Ramos (cell line): ENCODE results near the gene RTL1.

Source experiments
- in situ Hi-C: fragments of 300-500 bp; cut with MboI; formaldehyde crosslinking; loops from one replicate; pipeline ENCODE4 v1.14.3; 2022; ENCODE audit warnings: low sequenced_read_pairs; ENCODE audit not compliant: unreplicated experiment

Gene RTL1

DNA sequence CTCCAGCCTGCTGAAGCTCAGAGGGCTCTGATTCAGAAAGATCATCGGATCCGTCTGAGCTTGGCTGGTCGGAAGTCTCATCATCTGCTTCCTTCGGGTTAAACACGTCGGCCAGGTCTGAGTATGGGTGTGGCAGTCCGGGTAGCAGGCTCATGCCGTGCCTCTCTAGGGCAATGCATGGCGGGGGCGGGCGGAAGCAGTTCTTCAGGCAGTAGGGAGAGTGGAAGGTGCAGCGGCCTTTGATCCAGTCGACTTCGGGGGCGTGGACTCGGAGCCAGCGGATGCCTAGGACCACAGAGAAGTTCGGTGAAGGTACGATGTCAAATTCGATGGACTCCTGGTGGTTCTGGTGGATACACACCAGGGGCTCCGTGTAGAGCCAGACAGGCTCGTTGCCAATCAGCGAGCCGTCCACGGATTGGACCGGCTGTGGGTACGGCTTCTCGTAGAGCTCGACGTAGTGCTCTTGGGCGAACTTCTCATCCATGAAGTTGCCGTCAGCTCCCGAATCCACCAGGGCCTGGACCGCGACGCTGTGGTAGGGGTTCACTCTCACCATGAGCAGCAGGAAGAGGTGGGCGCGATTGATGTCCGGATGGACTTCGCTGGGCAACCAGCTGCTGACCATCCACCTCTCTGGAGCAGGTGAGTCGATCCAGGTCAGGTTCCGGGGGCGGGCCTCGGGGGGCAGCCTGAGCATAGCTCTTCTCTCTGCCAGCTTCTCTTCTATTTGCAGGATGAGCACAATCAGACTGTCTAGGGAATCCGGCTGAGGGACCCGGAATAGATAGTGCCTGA, 20.3 kb downstream of the RTL1 start:
- in situ Hi-C loops: no loop called here

DNA sequence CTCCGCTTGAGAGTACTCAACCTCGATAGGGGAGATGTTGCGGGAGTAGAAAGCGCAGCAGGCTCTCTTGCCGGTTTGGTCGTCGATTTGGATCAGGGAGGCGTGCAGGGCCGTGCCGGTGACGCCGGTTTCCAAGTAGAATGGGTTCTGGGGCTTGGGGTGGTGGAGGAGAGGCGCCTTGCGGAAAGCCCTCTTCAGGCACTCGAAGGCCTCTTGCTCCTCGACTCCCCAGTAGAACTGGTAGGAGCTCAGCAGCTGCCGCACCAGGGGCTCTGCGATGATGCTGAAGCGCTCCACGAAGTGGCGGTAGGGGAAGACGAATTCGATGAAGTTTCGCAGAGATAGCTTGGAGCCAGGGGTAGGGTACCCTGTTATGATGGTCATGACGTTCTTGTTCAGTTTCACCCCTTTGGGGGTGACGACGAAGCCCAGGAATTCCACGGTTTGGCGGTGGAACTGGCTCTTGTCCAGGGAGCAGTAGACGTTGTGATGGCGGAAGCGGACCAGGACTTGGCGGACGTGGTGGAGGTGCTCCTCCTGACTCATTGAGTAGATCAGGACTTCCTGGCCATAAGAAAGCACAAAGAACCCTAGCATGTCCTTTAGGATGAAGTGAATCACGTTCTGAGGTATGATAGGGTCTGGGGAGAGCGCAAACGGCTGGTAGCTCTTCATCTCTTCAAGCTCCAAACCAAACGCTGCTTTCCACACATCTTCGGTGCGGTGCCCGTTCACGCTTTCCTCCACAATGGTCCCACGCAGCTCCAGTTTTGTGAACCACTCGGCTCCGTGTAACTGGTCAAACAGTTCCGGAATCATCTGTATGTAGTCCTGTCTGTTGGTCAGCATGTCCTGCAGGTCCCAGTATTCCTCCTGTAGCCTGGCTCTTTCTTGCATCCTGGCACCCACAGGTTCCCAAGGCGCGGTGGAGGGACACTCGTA, 21.2 kb downstream of the RTL1 start:
- in situ Hi-C loops: no loop called here

DNA sequence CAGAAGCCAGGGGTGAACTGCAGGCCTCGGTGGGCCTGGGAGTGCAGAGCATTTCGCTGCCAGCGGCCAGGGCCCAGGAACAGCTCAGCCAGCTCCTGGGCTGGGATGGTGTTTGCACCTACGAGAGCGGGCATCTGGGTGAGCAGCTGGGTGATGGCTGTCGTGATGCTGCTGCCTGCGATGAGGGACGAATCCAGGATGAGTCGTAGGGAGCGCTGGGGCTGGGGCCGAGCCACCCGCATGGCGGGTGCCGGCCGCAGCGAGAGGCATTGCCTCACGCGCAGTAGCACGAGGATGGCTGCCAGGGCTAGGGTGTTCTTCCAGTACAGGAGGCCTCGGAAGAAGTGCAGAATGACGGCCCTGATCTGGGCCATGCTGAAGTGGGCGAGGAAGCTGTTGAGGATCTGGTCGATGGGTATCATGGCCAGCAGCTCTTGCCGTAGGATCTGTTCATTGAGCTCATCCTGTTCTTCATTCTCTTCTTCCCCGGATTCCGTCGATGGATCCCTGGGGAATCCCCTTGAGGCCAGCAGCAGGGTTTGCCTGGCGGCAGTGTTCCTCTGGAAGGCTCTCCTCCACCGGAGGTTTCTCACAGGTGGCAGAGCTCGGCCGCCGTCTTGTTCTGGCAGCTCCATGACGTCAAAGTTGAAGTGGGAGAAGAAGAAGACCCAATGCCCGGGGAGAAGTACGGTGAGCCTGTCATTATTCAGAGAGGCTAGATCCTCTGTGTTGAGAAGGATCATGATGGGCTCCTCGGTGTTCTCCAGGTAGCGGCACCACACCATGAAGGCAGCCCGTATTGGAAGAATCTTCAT, 22.1 kb downstream of the RTL1 start:
- in situ Hi-C loops: no loop called here

DNA sequence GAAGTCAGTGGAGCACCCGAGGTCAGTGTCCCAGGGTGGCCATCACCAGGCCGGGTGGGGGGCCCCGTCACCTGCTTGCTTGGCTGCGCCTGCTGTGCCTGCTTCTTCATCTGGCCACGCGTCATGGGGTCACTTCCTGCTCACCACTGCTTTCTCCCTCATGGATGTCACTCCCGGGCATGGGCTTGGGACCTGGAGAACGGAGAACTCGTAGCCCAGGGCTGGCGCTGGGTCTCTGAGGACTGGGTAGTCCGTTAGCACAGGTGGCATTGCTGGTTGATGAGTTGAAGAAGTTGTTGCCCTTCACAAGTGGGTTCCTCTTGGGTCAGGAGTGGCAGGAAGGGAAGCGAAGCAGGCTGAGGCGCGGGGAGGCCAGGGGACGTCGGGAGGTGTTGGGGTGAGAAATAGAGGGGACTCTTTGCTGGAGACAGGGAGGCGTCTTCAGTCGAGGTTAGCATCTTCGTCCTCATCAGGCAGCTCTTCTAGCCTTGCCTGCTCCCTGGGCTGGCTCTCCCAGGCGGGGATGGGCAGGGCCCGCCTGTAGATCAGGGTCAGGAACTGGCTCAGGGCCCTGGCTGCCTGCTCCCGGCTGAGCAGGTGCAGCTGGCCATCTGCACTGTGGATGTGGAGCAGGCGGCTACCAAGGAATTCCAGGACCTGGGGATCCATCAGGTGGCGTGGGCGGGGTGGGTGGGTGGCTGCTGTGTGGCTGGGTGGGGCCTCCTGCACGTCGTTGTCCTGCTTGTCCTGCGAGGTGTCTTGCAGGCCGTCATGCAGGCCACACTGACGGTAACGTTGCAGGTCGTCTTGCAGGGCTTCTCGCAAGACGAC, 23.0 kb downstream of the RTL1 start:
- in situ Hi-C loops: no loop called here

DNA sequence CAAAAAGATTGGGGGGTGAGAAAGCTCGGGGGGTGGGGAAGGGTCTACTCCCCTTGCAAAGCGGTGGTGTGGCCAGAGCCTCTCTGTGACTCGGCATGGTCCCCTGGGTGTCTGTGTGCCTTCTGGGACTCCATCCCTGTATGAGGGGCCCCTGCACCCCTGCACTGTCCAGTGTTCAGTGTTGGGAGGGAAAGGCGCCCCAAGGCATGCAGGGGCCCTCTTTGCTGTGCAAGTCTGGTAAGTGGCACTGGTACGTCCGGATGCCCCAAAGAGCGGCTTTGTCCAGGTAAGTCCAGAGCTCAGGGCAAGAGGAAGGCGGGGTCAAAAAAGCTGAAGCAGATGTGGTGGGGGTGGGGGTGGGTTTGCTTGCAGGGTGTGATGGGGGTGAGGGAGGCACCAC, 23.7 kb downstream of the RTL1 start:
- in situ Hi-C loops: no loop called here

DNA sequence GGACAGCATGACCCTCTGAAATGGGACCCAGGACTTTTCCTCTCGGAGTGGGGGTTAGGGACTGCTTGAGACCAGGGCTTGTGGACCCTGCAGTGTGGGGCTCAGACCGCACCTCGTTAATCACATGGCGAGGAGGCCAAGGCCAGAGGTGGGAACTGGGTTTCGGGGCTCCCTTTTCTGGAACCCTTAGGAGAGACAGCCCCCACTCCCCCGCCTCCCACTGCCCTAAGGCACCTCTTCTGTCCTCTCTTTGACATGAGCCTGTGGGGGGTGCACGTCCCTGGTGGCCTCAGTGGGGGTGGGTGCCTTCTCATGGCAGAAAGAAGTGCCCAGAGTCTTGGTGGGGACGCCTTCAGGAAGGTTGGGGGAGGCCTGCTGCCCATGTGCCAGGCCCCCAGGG, 24.3 kb downstream of the RTL1 start:
- in situ Hi-C loops: no loop called here

DNA sequence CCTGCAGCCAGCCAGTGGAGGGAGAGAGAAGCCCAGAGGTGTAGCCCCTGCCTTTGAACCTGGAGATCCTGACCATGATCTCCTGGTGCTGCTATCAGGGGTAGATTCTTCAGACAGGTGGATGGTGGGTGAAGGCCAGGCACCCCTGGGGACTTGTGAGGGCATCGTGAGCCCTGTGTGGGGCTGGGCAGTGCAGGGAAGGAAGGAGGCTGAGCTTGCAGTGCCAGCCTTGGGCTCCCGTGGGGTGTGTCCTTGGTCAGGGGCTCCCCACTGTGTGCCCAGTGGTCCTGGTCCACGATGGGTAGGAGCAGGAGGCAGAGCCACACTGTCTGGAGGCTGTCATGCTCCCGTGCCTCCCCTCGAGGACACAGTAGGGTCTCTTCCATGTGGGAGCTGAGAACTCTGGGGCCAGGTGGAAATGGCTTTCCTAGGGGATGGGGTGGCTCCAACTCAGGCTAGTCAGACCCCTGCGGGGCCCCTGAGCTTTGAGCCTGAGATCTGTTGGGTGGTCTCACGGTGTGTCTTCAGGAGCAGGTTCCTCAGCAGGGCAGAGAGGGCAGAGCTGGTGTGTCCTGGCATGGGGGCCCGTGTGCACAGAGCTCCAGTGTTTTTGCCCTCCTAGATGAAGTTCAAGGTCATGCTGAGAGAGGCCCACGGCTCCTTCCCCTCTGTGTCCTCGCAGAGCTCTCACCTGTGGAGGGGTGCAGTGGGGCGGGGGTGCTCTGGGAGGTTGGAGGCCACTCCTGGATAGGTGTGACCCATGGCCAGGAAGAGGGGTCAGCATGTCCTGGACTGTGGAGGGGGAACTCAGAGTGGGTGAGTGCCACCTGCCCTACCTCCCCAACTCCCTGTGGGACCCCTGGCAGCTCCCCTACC, 25.0 kb downstream of the RTL1 start:
- in situ Hi-C loops: no loop called here

DNA sequence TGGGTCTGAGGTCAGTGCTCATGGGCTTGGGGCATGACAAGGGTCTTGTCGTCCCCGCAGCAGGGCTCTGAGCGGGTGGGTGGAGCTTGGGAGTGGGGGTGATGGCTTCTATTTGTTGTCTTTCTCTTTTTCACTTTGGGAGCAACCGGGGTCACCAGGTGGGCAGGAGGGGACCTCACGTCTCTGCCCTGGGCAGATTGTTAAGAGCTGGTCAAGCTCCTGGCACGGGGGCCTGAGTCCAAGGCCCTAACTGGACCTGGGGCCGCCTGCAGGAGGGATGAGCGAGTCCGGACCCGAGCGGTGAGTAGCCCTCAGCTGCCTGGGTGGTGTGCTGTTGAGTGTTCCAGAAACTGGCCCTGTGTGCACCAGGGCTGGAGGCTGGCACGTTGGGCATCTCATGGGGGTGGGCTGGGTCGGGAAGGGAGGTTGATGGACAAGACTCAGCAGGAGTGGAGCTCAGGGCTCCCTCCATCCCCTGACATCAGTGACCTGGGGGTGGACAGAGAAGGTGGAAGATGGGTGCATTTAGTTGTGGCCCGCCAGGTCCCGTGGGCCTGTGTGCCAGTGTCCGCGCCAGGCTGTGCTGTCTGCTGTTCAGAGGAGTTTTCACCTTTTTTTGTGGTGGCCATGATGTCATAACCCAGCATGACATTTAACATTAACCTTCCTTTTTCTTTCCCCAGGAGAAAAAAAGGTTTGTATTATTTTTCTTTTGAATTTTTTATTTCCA, 27.5 kb downstream of the RTL1 start:
- in situ Hi-C loops: no loop called here

DNA sequence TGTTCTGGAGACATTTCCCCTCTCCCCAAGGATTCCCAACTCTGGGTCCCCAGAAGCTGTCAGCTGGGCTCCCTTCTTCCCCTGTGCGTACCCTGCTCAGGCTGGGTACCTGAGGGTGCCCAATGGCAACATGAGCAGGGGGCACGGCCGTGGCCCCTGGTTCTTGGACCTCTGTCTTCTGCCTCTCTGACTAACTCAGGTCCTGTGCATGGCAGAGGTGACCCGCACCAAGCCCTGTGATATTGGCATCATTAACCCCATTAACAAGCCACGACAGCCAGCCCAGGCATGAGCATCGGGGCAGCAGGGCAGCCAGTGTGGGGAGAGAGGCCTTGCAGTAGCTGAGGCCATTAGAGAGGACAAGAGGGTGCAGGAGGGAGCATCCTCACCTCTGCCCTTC, 28.4 kb downstream of the RTL1 start:
- in situ Hi-C loops: no loop called here

DNA sequence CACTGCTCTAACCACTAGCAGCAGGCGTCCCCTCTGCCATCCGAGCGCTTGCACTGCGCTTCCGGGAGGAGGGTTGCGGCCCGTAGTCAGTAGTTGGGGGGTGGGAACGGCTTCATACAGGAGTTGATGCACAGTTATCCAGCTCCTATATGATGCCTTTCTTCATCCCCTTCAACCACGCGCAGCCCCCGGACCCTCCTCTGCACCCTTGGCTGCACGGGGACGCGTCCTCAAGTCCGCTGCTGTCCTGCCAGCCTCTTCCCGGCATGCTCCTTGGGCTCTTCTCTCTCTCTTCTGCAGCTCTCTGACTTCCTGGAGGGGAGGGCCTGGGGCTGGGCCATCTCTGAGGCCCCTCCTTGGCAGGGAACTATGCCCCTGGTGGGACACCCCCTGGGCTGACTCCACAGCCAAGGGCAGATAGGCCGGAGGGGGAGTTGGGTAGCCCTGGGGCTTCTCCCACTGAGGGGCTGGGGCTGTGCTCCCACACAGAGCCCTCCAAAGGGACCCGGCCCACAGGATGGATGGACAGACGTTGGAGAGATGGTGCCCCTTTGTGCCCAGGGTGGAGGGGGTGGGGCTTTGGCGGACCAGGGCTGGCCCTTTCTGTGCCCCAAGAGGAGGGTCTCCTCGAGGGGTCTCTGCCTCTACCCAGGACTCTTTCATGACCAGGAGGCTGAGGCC, 29.0 kb downstream of the RTL1 start:
- in situ Hi-C loops: no loop called here

DNA sequence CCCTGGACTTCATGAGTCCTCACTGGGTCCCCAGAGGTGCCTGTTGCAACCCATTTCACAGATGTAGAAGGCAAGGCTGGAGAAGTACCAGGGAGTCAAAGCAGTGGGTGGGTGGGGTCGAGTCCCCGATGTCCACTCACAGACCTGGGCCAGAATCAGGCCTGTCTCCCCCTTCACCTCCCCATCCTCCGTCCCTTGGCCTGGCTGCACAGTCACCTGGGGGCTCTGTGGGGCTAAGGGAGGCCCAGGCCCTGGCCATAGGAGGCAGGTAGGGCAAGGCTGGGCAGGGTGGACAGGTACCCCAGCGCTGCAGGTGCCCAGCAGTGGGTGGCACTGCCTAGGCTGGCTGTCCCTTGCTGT, 29.5 kb downstream of the RTL1 start:
- in situ Hi-C loops: no loop called here

DNA sequence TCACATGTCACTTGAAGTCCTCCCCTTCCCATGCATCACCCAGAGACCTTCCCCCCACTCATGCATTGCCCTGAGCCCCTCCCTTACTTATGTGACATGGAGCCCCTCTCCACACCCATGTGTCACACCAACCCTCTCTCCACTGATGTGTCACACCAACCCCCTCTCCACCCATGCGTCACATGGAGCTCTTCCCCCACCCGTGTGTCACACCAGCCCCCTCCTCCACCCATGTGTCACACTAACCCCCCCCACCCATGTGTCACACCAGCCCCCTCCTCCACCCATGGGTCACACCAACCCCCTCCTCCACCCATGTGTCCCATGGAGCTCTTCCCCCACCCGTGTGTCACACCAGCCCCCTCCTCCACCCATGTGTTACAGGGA, 30.4 kb downstream of the RTL1 start:
- in situ Hi-C loops: no loop called here

DNA sequence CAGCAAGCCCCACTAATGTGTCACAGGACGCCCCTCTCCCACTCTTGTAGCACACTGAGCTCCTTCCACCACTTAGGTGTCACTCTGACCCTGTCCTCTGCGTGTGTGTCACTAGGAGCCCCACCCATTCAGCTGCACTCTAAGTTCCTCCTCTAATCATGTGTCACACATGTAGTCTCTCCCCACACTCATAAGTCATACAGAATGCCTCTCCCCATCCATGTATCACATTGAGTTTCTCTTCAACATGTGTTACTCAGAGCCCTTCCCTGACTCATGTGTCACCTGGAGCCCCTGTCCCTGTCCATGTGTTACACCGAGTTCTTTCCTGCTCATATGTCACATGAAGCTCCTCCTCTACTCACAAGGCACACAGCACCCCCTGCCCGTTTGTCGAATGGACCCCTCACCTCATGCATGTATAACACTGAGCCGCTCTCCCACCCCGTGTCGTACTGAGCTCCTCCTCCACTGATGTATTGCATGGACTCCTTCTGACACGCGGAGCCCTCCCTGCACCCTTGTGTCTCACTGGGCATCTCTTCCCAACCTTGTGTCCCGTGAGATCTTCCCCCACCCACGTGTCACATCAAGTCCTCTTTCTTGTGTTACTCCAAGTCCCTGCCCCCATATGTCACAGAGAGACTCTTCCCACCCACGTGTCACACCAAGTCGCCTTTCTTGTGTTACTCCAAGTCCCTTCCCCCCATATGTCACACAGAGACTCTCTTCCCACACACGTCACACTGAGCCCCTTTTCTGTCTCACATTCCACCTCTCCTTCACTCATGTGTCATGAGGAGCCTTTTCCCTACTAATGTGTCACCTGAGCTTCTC, 31.0 kb downstream of the RTL1 start:
- in situ Hi-C loops: no loop called here

DNA sequence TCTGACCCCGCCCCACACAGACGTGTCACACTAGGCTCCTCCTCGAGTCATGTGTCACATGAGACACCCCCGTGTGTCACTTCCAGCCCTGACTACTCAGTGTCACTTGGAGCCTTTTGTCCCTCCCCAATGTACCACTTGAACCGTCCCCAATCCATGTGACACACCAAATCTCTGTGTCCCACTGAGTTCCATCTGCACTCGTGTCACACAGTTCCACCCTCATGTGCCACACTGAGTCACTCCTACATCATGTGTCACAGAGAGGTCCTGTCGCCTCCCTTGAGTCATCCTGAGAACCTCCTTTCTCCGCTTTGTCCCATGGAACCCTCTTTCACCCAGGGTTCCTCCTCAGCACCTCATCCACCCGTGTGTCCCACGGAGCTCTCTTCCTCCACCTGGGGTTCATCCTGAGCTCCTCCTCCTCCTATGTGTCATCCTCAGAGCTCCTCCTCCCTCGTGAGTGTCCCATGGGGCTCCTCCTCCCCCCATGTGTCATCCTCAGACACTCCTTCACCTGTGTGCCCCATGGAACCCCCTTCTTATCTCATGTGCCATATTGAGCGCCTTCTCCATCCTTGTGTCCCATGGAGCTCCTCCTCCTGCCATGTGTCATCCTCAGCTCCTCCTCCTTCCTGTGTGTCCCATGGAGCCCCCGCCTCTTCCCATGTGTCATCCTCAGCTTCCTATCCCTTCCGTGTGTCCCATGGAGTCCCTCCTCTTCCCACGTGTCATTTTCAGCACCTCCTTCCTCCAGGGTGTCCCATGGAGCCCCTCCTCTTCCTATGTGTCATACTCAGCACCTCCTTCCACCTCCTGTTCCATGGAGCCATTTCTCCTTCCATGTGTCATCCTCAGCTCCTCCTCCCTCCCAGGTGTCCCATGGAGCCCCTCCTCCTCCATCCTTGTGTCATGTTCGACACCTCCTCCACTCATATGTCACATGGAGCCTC, 32.0 kb downstream of the RTL1 start:
- in situ Hi-C loops: no loop called here

DNA sequence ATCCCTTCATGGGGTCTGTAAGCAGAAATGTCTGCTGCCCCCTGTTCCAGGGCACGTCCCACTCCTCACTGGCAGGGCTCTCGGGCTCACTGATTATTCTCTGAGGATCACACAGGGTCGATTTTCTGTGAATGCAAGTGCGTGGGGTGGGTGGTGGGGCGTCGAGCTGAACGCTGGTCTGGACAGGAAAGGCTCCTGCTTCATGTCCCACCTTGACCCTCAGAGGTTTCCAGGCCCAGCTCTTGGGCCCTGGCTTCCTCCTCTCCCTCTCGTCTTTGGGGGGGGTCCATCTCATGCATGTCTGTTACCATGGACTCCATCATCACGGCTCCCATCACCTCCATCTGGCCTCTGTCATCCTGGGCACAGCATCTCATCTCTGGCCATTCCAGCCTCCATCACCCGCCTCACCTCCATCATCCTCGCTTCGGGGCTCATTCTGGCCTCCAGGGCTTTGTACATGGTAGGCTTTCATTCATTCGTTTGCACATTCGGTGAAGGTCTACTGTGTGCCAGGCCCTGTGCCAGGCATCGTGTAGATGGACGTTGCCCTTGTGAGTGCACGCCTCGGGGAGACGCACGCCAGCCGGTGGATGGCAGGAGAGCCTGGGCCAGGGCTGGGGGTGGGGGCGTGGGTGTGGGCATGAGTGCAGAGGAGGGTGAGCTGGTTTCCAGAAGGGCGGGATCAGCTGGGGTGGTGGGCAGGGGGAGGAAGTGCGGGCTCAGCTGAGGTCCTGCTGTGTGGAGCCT, 34.7 kb downstream of the RTL1 start:
- in situ Hi-C loops: no loop called here
